Thyroid gland (tissue), 4 donors: ENCODE results near the gene PELI1. TPM values are rescaled to one million over a fixed set of nuclear protein-coding genes. Genes with fewer than 3 reads are reported as not detected.

Experiments
- DNase-seq, 2 donors: peaks; one replicate each; pipeline ENCODE4 v3.0.0-alpha.2; 2019
- H3K27ac ChIP-seq, 3 donors: fragments of 200-600 bp; sonication (generic); 1 replicate in 2 of 3; 2 replicates in 1 of 3; pipeline ENCODE4 v1.5.1; 2016 to 2019; ENCODE audit warnings: mild to moderate bottlenecking in 1 of 3, moderate library complexity in 1 of 3
- H3K27me3 ChIP-seq: fragments of 200-600 bp; sonication (generic); one replicate; pipeline ENCODE4 v1.5.1; 2019
- H3K36me3 ChIP-seq, 2 donors: fragments of 200-600 bp; sonication (generic); one replicate each; pipeline ENCODE4 v1.5.1; 2016 to 2019
- H3K4me1 ChIP-seq, 2 donors: fragments of 200-600 bp; sonication (generic); one replicate each; pipeline ENCODE4 v1.5.1; 2017 to 2019
- H3K4me3 ChIP-seq, 3 donors: fragments of 200-600 bp; sonication (generic); replicated peaks in 1 of 3; 1 replicate in 2 of 3; 2 replicates in 1 of 3; pipeline ENCODE4 v1.5.1; 2016; ENCODE audit warnings: mild to moderate bottlenecking in 1 of 3
- H3K9me3 ChIP-seq: fragments of 200-600 bp; sonication (generic); one replicate; pipeline ENCODE4 v1.5.1; 2017
- CTCF ChIP-seq, 6 experiments: fragments of 200-600 bp in 3 of 6; fragments of 450-650 bp in 3 of 6; sonication (generic) in 3 of 6; IDR thresholded peaks; one replicate each; pipeline ENCODE4 v1.5.1; 2016 to 2019; ENCODE audit warnings: antibody characterized with exemption in 6 of 6, mild to moderate bottlenecking in 2 of 6, inconsistent platforms in 1 of 6, moderate library complexity in 1 of 6
- POLR2A ChIP-seq, 2 donors: fragments of 450-650 bp; IDR thresholded peaks; one replicate each; pipeline ENCODE4 v1.6.1; 2017; ENCODE audit warnings: antibody characterized with exemption in 2 of 2, mild to moderate bottlenecking in 2 of 2, moderate library complexity in 1 of 2
- WGBS, 2 donors: methylation state at CpG; one replicate each; pipeline ENCODE4 v1.1.5; 2017; 5-methylcytosine and 5-hydroxymethylcytosine counted together
- intact Hi-C: fragments of 100-400 bp; cut with DNase I; formaldehyde crosslinking; loops from one replicate; pipeline ENCODE4 v1.15.1; 2023
- total RNA-seq, 4 donors: library from RNA; depleted of rRNA; stranded (reverse); fragments of >200 nt; gene quantifications; one replicate each; pipeline ENCODE4 v1.2.3, GENCODE V29; 2016

Gene PELI1
- total RNA-seq, 4 donors from 2014 or later, result 5.2 to 17.1 (median 11.4) TPM

GRCh38 chr2:64166637-64167420 is 22.6 kb upstream of the PELI1 start:
- 92 to 95% methylated on average over 4 of the region's 4 CpGs for WGBS, 2 donors
- Histone ChIP-seq H3K27ac (no peak overlapping the region), H3K4me3 (no peak overlapping the region), H3K27me3 (no peaks in the 10 kb centered on the region), H3K4me1 (no peaks in the 10 kb centered on the region), H3K36me3 (no peaks in the 10 kb centered on the region), H3K9me3 (no peaks in the 10 kb centered on the region)
- intact Hi-C loops, result no loop called here
- TF ChIP-seq CTCF (IDR thresholded peaks at IDR 0.05) (no peak), POLR2A (IDR thresholded peaks at IDR 0.05) (no peak)
- no peak for DNase-seq

GRCh38 chr2:64166212-64166611 is 22.0 kb upstream of the PELI1 start:
- Histone ChIP-seq H3K4me3 (no peak overlapping the region), H3K27me3 (no peaks in the 10 kb centered on the region), H3K4me1 (no peaks in the 10 kb centered on the region), H3K9me3 (no peaks in the 10 kb centered on the region), H3K36me3 (no peaks in the 10 kb centered on the region), H3K27ac (no peak overlapping the region)
- no peak for DNase-seq
- TF ChIP-seq CTCF (IDR thresholded peaks at IDR 0.05) (no peak), POLR2A (IDR thresholded peaks at IDR 0.05) (no peak)
- intact Hi-C loops, result no loop called here
- 61 to 75% methylated on average over 2 of the region's 2 CpGs for WGBS, 2 donors

GRCh38 chr2:64165706-64166105 is 21.5 kb upstream of the PELI1 start:
- intact Hi-C loops, result no loop called here
- TF ChIP-seq CTCF (IDR thresholded peaks at IDR 0.05), result no peak
- TF ChIP-seq POLR2A (IDR thresholded peaks at IDR 0.05), result no peak
- 79 to 88% methylated on average over 1 of the region's 1 CpG for WGBS, 2 donors

GRCh38 chr2:64164629-64165028 is 20.4 kb upstream of the PELI1 start:
- Histone ChIP-seq H3K4me3 (no peak overlapping the region), H3K36me3 (no peaks in the 10 kb centered on the region), H3K4me1 (no peaks in the 10 kb centered on the region), H3K9me3 (no peaks in the 10 kb centered on the region), H3K27me3 (no peaks in the 10 kb centered on the region), H3K27ac (no peak overlapping the region)
- WGBS, 2 donors, result 96 to 99% methylated on average over 1 of the region's 1 CpG
- intact Hi-C loops, result no loop called here
- DNase-seq, result no peak
- TF ChIP-seq CTCF (IDR thresholded peaks at IDR 0.05), result no peak

More at GRCh38 chr2:64165706-64166105, 21.5 kb upstream of the PELI1 start:
- no peaks in the 10 kb centered on the region for H3K27me3 ChIP-seq
- H3K27ac ChIP-seq, result no peak overlapping the region
- no peaks in the 10 kb centered on the region for H3K4me1 ChIP-seq
- no peak overlapping the region for H3K4me3 ChIP-seq
- H3K36me3 ChIP-seq, result no peaks in the 10 kb centered on the region
- no peaks in the 10 kb centered on the region for H3K9me3 ChIP-seq
- DNase-seq, result no peak

GRCh38 chr2:64162516-64162915 is 18.3 kb upstream of the PELI1 start:
- intact Hi-C loops, result no loop called here
- Histone ChIP-seq H3K9me3 (no peaks in the 10 kb centered on the region), H3K27ac (no peak overlapping the region), H3K27me3 (no peaks in the 10 kb centered on the region), H3K36me3 (no peaks in the 10 kb centered on the region), H3K4me1 (no peaks in the 10 kb centered on the region), H3K4me3 (no peak overlapping the region)
- DNase-seq, result no peak
- TF ChIP-seq POLR2A (IDR thresholded peaks at IDR 0.05), result no peak
- no peak for TF ChIP-seq CTCF (IDR thresholded peaks at IDR 0.05)
- WGBS, 2 donors, result 90 to 93% methylated on average over 1 of the region's 1 CpG
